Measurements from ENCODE around the gene B4GALNT1.
"Not testable (repeated sequence)": the region's sequence is repeated elsewhere in the genome, so short reads cannot be mapped to it uniquely, and the experiment has no call there.

Gene B4GALNT1

DNA sequence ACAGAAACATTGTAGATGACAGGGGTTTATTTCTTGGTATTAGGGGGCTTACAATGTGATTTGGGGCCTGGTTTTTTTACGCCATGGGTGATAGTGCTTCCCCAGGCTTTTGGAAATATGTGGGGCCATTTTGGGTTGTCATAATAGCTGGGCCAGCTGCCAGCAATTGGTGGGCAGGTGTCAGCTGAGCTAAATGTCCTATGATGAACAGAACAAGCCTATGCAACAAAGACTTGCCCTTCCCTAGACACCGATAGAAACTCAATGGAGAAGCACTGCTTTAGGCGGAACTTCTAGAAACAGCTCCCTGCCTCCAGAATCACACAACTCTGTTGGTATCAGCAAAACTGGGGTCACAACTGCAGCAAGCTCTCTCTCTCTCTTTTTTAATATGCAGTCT, 5.1 kb upstream of the B4GALNT1 start:
- no peak for DNase-seq (ENCODE audit: low read depth in 1 of 2, low spot score in 1 of 2)

DNA sequence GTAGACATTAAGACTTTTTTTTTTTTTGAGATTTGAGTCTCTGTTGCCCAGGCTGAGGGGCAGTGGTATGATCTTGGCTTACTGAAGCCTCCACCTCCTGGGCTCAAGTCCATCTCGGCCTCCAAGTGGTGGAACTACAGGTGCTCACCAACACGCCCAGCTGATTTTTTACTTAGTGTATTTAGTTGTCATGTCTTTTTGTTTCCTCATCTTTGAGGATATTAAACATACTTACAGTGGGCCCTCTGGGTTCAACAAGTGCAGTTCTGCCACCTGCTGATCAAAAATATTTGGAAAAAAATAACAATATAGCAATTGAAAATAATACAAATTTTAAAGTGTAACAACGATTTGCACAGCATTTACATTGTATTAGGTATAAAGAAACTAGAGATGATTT, 4.4 kb upstream of the B4GALNT1 start:
- DNase-seq (ENCODE audit: low read depth in 1 of 2, low spot score in 1 of 2): no peak

DNA sequence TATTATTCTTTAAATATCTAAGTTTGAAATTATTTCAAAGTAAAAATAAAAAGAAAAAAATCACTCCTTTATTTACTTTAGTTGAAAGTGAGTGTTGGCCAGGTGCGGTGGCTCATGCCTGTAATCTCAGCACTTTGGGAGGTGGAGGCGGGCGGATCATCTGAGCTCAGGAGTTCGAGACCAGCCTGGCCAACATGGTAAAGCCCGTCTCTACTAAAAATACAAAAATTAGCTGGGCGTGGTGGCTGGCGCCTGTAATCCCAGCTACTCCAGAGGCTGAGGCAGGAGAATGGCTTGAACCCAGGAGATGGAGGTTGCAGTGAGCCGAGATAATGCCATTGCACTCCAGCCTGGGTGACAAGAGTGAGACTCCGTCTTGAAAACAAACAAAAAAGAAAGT, 3.7 kb upstream of the B4GALNT1 start:
- not testable (repeated sequence) for DNase-seq (ENCODE audit: low read depth in 1 of 2, low spot score in 1 of 2)

- no peak for DNase-seq (ENCODE audit: low read depth in 1 of 2, low spot score in 1 of 2)
These were observed 686 bp downstream of the B4GALNT1 start for GRCh38 chr12:57632073-57632957.

DNA sequence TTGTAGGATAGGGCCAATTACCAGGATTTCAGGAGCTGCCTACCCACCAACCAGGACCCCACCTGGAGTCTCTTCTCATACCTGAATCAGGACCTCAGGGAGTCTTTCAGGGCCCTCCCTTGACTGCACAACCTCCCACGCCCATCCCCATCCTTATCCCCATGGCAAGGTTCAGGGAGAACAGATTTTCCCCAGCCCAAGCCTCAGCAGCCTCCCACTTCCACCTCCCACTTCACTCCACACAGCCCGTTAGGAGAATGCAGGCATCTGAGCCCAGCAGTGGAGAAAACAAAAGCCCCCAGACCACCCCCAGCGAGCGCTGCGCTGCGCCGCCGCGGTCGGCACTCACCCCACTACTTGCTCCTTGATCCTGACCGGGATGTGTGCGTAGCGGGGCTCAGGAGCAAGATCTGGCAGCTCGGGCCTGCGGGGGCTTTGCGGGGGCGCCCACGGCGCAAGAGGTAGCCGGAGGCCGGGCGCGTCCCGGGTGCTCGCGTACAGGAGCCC, 1.4 kb downstream of the B4GALNT1 start:
- no peak for DNase-seq (ENCODE audit: low read depth in 1 of 2, low spot score in 1 of 2)

DNA sequence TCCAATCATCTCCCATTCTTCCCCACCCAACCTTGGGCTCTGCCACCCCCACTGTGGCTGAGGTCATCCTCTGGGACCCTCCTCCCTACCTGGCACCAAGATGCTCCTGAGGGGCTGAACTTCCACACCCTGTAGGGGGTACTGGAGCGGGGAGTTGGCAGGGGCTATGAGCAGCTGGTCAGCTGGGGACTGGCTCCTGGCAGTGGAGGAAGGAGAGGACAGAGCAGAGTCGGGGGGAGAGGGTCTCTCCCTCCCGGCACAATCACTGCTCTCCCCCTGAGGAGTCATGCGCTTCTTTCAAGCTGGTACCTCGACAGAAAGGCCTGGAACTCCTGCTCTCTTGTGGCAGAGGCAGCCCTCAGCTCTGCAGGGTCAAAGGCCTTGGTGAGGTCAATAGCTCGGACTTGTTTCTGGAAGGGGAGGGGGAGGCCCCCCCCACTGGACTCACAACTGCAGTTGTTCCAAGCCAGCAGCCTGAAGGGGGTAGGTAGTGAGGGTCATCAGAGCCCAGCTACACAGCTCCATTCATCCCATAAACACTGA, 2.0 kb downstream of the B4GALNT1 start:
- DNase-seq (ENCODE audit: low read depth in 1 of 2, low spot score in 1 of 2): no peak

DNA sequence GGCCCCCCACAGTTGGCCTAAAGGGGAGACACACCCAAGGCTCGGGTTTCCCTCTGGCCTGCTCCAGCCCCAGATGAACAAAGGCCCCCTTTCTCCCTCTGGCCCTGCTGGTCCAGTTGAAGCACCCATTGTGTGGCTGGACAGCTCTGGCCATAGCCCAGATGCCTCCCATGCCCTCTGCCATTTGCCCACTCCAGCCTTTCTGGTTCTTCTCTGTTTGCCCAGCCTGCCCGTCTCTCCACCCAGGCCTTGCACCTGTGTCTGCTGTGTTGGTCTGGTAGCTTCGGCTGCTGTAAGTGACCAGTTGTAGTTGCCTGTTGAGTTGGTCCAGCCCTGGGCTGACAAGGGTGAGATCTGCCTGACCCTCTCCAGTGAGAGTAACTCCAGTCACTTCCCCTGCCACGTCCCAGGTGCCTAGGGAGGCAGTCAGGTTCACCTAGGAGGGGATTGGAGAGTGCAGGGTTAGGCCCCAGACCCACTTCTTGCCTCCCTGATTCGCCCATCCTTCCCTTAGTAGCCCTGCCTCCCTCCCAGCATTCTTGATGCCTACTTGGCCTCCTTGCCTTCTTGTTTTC, 3.0 kb downstream of the B4GALNT1 start:
- DNase-seq (ENCODE audit: low read depth in 1 of 2, low spot score in 1 of 2): no peak

GRCh38 chr12:57628280-57629191, 4.5 kb downstream of the B4GALNT1 start:
- no peak for DNase-seq (ENCODE audit: low read depth in 1 of 2, low spot score in 1 of 2)

DNA sequence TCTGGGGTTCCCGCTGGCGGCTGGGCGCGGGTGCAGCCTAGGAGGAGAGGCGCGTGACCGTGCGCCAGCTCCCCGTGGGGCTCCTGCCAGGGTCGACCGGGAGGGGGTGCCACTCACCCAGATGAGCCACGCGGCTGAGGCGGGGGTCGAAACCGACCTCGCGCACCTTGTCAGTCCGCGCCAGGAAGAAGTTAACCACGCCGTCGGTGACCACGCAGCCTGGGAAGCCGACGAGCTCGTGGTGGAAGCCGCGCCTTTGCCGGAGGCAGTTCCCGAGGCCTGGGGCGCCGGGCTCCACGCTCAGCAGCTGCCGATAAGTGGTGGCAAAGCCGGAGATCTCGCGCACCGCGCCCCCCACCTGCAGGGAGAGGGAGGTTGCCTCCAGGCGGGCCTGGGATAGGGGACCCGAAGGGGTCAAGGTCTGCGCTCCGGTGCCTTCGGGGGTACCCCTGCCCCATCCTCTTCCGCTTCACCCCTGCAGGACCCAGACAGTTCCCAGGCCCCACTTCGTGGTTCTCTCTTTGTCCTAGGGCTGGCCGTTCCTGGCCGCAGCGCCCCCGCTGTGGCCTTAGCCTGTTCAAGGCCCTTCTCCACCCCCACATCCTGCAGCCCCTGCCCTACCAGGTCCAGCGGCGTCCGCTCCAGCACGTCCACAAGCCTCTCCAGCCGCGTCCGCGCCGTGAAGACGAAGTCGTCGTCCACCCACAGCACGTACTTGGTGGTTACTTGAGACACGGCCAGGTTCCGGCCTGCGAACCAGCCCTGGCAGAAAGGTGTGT, 5.3 kb downstream of the B4GALNT1 start:
- no peak for DNase-seq (ENCODE audit: low read depth in 1 of 2, low spot score in 1 of 2)

DNA sequence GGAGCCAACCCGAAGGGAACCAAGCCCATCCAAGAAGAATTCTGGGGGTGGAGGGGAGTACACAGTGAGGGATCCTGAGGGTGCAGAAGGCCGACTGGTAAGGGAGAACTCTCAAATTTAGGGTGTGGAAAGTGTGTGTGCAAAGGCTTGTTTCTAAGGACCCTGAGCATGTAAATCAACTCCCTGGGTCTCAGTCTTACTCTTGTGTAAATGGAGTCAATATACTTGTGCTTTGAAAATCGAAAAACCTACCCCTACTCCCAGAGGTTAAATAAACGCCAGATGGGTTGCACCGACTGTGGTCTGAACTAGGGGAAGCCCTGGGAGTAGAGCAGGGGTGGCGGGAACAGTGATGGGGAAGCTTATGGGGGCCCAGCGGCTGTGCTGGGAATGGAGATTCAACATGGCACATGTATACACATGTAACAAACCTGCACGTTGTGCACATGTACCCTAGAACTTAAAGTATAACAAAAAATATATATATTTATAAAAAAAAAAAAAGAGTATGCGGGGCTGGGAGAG, 6.0 kb downstream of the B4GALNT1 start:
- no peak for DNase-seq (ENCODE audit: low read depth in 1 of 2, low spot score in 1 of 2)

- no peak for DNase-seq (ENCODE audit: low read depth in 1 of 2, low spot score in 1 of 2)
These were observed 6.7 kb downstream of the B4GALNT1 start for GRCh38 chr12:57626111-57626920.

DNA sequence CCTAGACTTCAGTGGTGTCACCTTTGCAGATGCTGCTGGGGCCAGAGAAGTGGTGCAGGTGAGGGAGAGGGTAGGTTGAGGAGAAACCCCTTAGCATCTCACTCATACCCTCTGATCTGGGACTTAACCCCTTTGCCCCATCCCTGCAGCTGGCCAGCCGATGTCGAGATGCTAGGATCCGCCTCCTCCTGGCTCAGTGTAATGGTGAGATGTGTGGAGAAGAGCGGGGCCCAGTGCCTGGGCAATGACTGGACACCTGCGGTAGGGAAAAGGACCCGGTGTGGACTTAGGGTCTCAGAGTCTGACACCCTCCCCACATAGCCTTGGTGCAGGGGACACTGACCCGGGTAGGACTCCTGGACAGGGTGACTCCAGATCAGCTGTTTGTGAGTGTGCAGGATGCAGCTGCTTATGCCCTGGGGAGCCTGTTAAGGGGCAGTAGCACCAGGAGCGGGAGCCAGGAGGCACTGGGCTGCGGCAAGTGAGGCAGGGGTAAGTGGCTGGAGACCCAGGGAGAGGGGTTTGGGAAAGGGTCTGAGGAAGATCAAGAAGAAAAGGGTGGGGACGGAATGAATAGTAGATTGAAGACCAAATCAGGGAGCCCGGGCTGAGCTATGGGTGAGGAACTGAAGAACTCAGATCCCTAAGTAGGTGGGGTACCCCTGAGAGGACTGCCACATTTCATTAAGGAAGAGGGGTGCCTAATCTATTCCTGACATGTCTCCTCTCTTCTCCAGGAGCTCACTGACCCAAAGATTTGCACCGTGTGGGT, 7.6 kb downstream of the B4GALNT1 start:
- no peak for DNase-seq (ENCODE audit: low read depth in 1 of 2, low spot score in 1 of 2)

- DNase-seq (ENCODE audit: low read depth in 1 of 2, low spot score in 1 of 2): no peak
These were observed 8.4 kb downstream of the B4GALNT1 start for GRCh38 chr12:57624441-57625220.

- no peak for DNase-seq (ENCODE audit: low read depth in 1 of 2, low spot score in 1 of 2)
These were observed 9.1 kb downstream of the B4GALNT1 start for GRCh38 chr12:57623811-57624390.

DNA sequence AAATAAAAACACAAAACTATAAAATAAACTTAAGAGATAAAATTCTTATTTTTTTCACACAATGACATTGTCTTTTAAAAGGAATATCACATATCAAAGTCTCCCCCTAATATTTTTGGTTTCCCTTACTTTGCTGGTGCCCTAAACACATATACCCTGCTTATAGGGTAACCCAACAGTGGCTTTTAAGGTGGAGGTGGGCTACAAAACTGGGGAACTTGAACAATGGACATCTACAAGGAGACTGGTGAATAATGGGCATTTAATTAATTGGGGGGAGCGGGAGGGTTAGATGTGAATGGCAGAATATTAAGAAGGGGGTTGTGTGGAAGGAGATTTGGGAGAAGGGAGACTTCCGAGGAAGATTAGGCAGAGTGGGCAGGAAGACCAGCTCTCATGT, 9.6 kb downstream of the B4GALNT1 start:
- no peak for DNase-seq (ENCODE audit: low read depth in 1 of 2, low spot score in 1 of 2)

DNA sequence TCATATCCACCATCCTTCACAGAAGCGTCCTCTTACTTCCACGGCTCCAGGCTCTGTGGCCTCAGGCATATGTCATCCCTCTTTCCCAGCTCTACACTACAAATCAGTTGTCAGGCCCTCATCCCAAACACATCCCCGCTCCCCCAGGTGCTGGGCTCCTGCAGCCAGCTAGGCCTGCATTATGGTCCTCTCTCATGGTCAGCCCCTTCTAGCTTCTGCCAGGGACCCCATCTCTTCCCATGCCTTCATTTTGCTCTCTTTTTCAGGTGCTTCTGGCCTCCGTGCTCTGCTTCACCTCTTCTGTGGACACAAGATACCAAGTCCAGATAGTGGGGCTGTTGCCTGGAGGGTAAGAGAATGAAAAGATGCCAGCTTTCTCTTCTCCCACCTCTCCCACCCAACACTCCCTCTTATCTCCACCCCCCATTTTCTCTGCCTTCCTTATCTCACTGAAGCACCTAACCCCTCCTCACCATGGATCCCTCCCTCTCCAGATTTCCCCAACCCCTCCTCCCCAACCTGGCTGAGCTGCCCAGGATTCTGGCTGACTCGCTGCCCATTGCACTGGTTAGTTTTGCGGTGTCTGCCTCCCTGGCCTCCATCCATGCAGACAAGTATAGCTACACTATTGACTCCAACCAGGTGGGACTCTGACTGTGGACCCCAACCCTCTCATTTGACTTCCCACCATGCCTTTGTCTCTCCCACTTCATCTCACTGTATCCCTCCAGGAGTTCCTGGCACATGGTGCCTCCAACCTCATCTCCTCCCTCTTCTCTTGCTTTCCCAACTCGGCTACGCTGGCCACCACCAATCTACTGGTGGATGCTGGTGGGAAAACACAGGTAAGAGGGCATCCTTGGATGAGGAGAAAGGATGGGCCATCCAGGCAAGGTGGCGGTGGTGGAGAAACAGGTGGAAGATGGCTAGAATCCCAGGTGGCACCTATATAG, 10.4 kb downstream of the B4GALNT1 start:
- DNase-seq (ENCODE audit: low read depth in 1 of 2, low spot score in 1 of 2): no peak
